Panc1 (cell line): ENCODE data around the gene GRID2. TPM values are rescaled to one million over a fixed set of nuclear protein-coding genes. Genes with fewer than 3 reads are reported as not detected.

Source experiments
- ATAC-seq: fragments of 200-7000 bp; cut with Tn5 transposase; 2 replicates; pipeline ENCODE4 v1.9.1; 2020; ENCODE audit warnings: mild to moderate bottlenecking, moderate library complexity
- BruUV-seq: library from RNA; stranded (reverse); fragments of 400-500 nt; replicated peaks from 2 replicates; lab custom pipeline; 2021; lab: Mats Ljungman, UMichigan
- CTCF ChIA-PET: fragments of 300-600 bp; sonication (Branson Sonifier 250); formaldehyde crosslinking; loops from one replicate; lab custom pipeline; 2022; ENCODE audit warnings: antibody characterized with exemption; lab: Charles Lee
- POLR2A ChIA-PET: fragments of 300-600 bp; sonication (Branson Sonifier 250); formaldehyde crosslinking; loops from one replicate; lab custom pipeline; 2022; ENCODE audit warnings: antibody characterized with exemption; lab: Charles Lee
- DNase-seq: peaks from one replicate; pipeline ENCODE4 v3.0.0-alpha.2; 2010; ENCODE audit warnings: low read depth, low spot score
- H3K27ac ChIP-seq: 2 replicates; pipeline ENCODE4 v1.5.1; 2011; ENCODE audit warnings: mild to moderate bottlenecking, low read length, inconsistent platforms
- H3K27me3 ChIP-seq: fragments of 200-500 bp; sonication (Bioruptor generic); 2 replicates; pipeline ENCODE4 v1.6.0; 2014; ENCODE audit warnings: low read length, inconsistent platforms; ENCODE audit not compliant: control insufficient read depth, insufficient read depth
- H3K36me3 ChIP-seq: fragments of 200-500 bp; sonication (Bioruptor generic); 2 replicates; pipeline ENCODE4 v1.5.1; 2014; ENCODE audit warnings: inconsistent platforms, mild to moderate bottlenecking, low read length, moderate library complexity; ENCODE audit not compliant: control insufficient read depth, insufficient read depth
- H3K4me1 ChIP-seq: 2 replicates; pipeline ENCODE4 v1.5.1; 2011; ENCODE audit warnings: inconsistent platforms, mild to moderate bottlenecking, low read length, moderate library complexity; ENCODE audit not compliant: control insufficient read depth, insufficient read depth
- H3K4me3 ChIP-seq, 2 experiments: 2 replicates each; pipeline ENCODE4 v1.5.1; 2011 to 2012; ENCODE audit warnings: low read depth in 2 of 2, low read length in 2 of 2, mild to moderate bottlenecking in 2 of 2, inconsistent platforms in 1 of 2, moderate library complexity in 1 of 2
- H3K9me3 ChIP-seq: fragments of 200-500 bp; sonication (Bioruptor generic); 2 replicates; pipeline ENCODE4 v1.5.1; 2014; ENCODE audit warnings: low read depth, mild to moderate bottlenecking, inconsistent platforms, low read length, moderate library complexity; ENCODE audit not compliant: control insufficient read depth, insufficient read depth
- POLR2AphosphoS5 ChIP-seq: IDR thresholded peaks from 2 replicates; pipeline ENCODE4 v1.6.1; 2012; ENCODE audit warnings: mild to moderate bottlenecking, low read depth, low read length, moderate library complexity
- SIN3A ChIP-seq: IDR thresholded peaks from 2 replicates; pipeline ENCODE4 v1.6.1; 2012; ENCODE audit warnings: low read depth, mild to moderate bottlenecking, low read length, moderate library complexity, borderline replicate concordance; ENCODE audit not compliant: insufficient read depth
- TCF7L2 ChIP-seq: IDR thresholded peaks from 2 replicates; pipeline ENCODE4 v1.6.1; 2011; ENCODE audit warnings: mild to moderate bottlenecking, low read depth, low read length, inconsistent platforms
- in situ Hi-C: cut with HindIII; loops from 2 replicates; pipeline ENCODE4 v1.10.0; 2016; ENCODE audit warnings: low sequenced_read_pairs, low pct_unique_long_range_greater_than_20kb
- intact Hi-C: fragments of 100-400 bp; cut with micrococcal nuclease; formaldehyde crosslinking; loops from one replicate; pipeline ENCODE4 v1.10.0; 2022; ENCODE audit not compliant: unreplicated experiment
- total RNA-seq: library from RNA; stranded (reverse); gene quantifications from one replicate; pipeline ENCODE4 v1.2.1, GENCODE V29; 2021; ENCODE audit not compliant: unreplicated experiment
- TF ChIP-seq, protein P1 (sequence below), 2 experiments: IDR thresholded peaks; 2 replicates each; pipeline ENCODE4 v1.6.1; 2011 to 2012; ENCODE audit warnings: low read depth in 2 of 2, control low read depth in 1 of 2, low read length in 1 of 2, mild to moderate bottlenecking in 1 of 2, moderate library complexity in 1 of 2; ENCODE audit not compliant: insufficient read depth in 1 of 2
- TF ChIP-seq, protein P2 (sequence below): fragments of 450-650 bp; IDR thresholded peaks from 2 replicates; pipeline ENCODE4 v1.5.1; 2017; ENCODE audit warnings: mild to moderate bottlenecking

The GRID2 gene
- total RNA-seq, 1 experiment from 2014 or later = 0.08 TPM

DNA sequence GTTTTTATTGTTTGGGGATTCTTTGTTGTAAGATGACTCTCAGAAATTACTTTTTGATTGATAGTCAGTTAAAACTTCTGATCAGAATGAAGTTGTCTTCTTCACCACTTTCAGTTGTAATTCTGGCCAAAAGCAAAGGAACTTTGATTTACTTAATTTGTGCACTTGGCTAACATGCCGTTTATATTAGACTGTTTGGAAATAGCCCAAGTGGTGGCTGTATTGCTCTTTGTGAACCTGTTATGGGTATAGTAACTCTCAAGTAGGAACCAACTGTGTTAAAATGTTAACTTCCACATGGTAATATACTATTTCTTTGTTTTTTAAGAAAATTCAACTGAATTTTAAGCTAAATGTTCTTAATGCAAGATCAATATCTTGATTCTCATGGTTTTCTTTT lies 581.9 kb downstream of the GRID2 start:
- no peak for TF ChIP-seq SIN3A
- TF ChIP-seq POLR2AphosphoS5 = no peak
- TF ChIP-seq TCF7L2 = no peak
- TF ChIP-seq, protein P1, sequence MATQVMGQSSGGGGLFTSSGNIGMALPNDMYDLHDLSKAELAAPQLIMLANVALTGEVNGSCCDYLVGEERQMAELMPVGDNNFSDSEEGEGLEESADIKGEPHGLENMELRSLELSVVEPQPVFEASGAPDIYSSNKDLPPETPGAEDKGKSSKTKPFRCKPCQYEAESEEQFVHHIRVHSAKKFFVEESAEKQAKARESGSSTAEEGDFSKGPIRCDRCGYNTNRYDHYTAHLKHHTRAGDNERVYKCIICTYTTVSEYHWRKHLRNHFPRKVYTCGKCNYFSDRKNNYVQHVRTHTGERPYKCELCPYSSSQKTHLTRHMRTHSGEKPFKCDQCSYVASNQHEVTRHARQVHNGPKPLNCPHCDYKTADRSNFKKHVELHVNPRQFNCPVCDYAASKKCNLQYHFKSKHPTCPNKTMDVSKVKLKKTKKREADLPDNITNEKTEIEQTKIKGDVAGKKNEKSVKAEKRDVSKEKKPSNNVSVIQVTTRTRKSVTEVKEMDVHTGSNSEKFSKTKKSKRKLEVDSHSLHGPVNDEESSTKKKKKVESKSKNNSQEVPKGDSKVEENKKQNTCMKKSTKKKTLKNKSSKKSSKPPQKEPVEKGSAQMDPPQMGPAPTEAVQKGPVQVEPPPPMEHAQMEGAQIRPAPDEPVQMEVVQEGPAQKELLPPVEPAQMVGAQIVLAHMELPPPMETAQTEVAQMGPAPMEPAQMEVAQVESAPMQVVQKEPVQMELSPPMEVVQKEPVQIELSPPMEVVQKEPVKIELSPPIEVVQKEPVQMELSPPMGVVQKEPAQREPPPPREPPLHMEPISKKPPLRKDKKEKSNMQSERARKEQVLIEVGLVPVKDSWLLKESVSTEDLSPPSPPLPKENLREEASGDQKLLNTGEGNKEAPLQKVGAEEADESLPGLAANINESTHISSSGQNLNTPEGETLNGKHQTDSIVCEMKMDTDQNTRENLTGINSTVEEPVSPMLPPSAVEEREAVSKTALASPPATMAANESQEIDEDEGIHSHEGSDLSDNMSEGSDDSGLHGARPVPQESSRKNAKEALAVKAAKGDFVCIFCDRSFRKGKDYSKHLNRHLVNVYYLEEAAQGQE (IDR thresholded peaks at IDR 0.05; ENCODE audit: insufficient read depth in 1 of 2, low read depth in 2 of 2, low read length in 1 of 2) = no peak
- POLR2A ChIA-PET = no interaction called here
- no peaks in the 10 kb centered on the region for H3K4me1 ChIP-seq

GRCh38 chr4:92952426-92952825 lies 648.7 kb downstream of the GRID2 start:
- TF ChIP-seq, protein P1 (IDR thresholded peaks at IDR 0.05; ENCODE audit: insufficient read depth in 1 of 2, low read depth in 2 of 2, low read length in 1 of 2) = no peak
- TF ChIP-seq TCF7L2 (no peak), POLR2AphosphoS5 (no peak), SIN3A (no peak)
- TF ChIP-seq, protein P2, sequence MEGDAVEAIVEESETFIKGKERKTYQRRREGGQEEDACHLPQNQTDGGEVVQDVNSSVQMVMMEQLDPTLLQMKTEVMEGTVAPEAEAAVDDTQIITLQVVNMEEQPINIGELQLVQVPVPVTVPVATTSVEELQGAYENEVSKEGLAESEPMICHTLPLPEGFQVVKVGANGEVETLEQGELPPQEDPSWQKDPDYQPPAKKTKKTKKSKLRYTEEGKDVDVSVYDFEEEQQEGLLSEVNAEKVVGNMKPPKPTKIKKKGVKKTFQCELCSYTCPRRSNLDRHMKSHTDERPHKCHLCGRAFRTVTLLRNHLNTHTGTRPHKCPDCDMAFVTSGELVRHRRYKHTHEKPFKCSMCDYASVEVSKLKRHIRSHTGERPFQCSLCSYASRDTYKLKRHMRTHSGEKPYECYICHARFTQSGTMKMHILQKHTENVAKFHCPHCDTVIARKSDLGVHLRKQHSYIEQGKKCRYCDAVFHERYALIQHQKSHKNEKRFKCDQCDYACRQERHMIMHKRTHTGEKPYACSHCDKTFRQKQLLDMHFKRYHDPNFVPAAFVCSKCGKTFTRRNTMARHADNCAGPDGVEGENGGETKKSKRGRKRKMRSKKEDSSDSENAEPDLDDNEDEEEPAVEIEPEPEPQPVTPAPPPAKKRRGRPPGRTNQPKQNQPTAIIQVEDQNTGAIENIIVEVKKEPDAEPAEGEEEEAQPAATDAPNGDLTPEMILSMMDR = no peak
- Histone ChIP-seq H3K27ac (no peak overlapping the region), H3K4me3 (no peak overlapping the region), H3K36me3 (no peaks in the 10 kb centered on the region), H3K4me1 (no peaks in the 10 kb centered on the region), H3K27me3 (no peaks in the 10 kb centered on the region), H3K9me3 (no peaks in the 10 kb centered on the region)
- no peak for ATAC-seq
- in situ Hi-C loops (no loop called here), intact Hi-C loops (no loop called here)
- BruUV-seq = no TSS peak
- ChIA-PET POLR2A (no interaction called here), CTCF (no interaction called here)
- DNase-seq = no peak

More for the DNA sequence above, 581.9 kb downstream of the GRID2 start:
- CTCF ChIA-PET = no interaction called here
- H3K27me3 ChIP-seq = no peaks in the 10 kb centered on the region
- in situ Hi-C loops (no loop called here), intact Hi-C loops (no loop called here)
- no TSS peak for BruUV-seq
- no peak for DNase-seq
- H3K9me3 ChIP-seq = no peaks in the 10 kb centered on the region
- H3K36me3 ChIP-seq = no peaks in the 10 kb centered on the region
- no peak for ATAC-seq
- H3K27ac ChIP-seq = no peak overlapping the region
- H3K4me3 ChIP-seq = no peak overlapping the region
